Activated CD4-positive, alpha-beta T cell treated with anti-CD3 and anti-CD28 coated beads for 48 hours (primary cell): ENCODE data around the gene OR5AP2.
"Not testable (repeated sequence)": the region's sequence is repeated elsewhere in the genome, so short reads cannot be mapped to it uniquely, and the experiment has no call there.

Source experiments
- DNase-seq: peaks from one replicate; pipeline ENCODE4 v3.0.0-alpha.2; 2020

OR5AP2 gene

GRCh38 chr11:56642339-56642738 is at the start of gene OR5AP2:
OR5AP2 (minus strand) TSS chr11:56642439; CDS start chr11:56642439, 0 bp downstream.
- DNase-seq = no peak

DNA sequence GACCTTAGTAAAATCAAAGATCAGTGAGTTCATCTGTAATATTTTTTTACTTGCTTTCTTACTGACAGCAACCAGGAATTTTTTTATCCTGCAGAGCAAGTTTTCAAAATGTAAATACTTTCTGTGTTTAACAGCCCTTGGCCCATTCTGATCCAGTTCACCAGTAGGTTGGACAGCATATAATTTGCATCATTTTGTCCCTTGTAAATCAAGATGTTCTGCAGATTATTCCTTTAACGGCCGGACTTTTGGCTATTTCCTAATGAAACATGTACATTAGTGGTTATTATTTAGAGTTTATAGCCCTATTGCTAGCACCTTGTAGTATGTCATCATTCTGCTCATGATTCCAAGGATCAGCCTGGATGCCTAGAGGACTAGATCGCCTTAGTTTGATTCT is 48.9 kb upstream of the OR5AP2 start:
- not testable (repeated sequence) for DNase-seq

DNA sequence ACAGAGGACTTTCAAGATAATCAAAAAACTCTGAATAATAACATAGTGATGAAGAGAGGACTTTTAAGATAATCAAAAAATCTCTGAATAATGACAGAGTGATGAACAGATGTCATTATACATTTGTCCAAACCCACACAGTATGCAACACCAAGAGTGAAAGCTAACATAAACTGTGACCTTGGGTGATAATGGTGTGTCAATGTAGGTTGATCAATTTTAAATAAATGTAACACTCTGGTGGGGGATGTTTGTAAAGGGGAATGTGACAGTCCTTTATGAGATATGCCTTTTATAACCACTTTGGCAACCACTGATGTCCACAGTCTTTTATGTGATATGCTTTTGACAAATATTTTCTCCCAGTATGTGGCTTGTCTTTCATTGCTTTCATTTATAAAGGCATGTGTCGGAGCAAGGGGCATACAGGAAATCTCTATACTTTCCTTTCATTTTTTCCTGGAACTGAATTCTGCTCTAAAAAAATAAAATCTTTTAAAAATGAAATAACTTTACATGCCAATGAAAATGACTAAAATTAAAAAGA is 46.4 kb upstream of the OR5AP2 start:
- no peak for DNase-seq

DNA sequence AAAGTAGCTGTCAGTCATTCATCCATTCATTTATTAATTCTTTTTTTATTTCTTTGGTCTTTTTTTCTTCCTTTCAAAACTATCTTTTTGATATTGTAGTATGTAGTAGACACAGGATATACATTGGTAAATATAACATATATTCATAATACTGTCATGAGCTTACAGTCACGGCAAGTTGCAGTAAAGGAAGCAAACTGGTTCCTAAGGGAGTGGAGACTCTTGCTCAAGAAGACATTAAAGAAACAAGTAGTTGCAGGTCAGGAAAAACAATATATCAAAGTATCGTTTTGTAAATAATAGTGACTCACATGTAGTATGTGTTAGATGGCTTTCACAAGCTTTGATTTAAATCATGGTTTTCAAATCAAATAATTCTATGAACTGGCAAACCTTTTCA is 28.7 kb upstream of the OR5AP2 start:
- no peak for DNase-seq

- DNase-seq = no peak
These were observed 21.1 kb upstream of the OR5AP2 start, which contains the start of gene OR5AR1 for GRCh38 chr11:56663386-56663785. OR5AR1 (plus strand) TSS chr11:56663686; CDS start chr11:56663686, 0 bp downstream.

- no peak for DNase-seq
These were observed 17.5 kb upstream of the OR5AP2 start for GRCh38 chr11:56659755-56660154.

DNA sequence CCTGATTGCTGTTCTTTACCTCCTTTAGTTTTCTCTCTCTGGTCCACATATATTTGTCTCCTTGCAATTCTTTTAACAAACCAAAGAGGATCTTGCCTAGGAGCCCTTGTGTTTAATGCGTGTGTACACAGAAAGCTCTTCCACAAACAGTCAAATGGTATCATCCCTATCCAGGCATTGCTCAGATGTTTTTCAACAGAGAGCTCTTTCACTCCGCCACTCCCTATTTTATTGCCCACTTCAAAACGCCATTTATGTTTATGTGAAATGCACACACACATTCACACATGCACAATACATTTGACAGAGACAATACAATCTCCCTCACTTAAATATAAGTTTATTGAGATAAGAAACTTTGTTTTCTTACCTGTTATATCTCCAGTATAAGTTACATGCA is 4.7 kb downstream of the OR5AP2 start:
- no peak for DNase-seq

DNA sequence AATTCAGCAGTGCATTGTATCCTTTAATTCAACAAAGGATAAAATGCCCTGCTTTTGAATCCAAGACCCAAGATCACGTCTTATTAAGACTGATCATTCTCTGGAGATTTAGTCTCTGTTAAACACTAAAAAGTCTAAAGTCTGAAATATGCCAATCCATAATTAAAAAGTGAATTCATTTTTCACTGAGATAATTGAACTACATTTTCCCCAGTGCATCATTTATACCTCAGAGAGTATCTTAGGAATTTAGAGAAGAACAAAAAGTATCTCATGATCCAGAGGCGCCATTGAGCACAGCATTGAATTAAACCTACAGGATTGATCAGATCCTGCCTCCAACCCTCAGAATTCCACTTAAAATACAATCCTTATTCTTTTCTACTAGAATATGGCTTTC is 5.4 kb downstream of the OR5AP2 start:
- no peak for DNase-seq

DNA sequence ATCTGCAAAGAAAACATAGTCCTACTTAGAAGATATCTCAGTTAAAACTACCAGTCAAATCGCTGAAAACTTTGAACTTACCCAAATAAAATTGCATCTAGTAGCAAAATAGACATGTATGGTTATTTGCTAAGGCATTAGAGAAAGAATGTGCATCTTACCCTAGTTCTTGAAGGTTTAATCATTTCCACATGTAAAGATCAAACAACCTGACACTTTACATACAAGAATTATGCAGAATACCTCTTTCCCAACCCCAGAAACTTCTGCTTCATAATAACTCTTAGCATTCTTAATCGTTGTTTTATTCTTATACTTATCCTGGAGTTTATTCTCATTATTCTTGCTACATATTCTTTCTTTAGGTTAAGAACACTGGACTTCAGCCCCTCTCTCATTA is 9.9 kb downstream of the OR5AP2 start:
- DNase-seq = no peak

DNA sequence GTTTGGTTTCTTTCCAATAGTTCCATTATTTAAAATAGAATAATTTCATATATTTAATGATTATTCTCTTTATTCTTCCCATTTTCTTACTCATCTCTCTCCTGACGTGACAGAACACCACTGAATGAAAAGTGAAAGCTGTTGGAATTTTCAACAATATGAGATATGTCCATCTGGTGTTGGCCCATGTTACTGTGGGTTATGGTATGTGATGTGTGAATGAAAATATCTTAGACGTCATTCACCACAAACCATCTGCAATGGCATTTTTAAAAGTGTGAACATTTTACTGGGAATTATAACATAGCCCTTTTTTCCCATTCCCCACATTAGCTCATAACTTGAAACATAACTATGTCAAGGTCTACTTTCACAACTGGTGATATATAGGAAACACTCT is 16.3 kb downstream of the OR5AP2 start:
- DNase-seq = no peak

- no peak for DNase-seq
These were observed 17.6 kb downstream of the OR5AP2 start for GRCh38 chr11:56624661-56625110.

- DNase-seq = no peak
These were observed 31.1 kb downstream of the OR5AP2 start for GRCh38 chr11:56611174-56611573.

GRCh38 chr11:56592088-56592717 is 50.0 kb downstream of the OR5AP2 start:
- DNase-seq = not testable (repeated sequence)
